Activated naive CD4-positive, alpha-beta T cell treated with anti-CD3 and anti-CD28 coated beads, Interleukin-2, amount 50 U/mL, for 16 hours (primary cell): Measurements from ENCODE around the gene RALGAPB.

Source experiments
- DNase-seq: peaks from one replicate; pipeline ENCODE4 v3.0.0-alpha.2; 2020

Gene RALGAPB

GRCh38 chr20:38551056-38551626 is 78.5 kb downstream of the RALGAPB start:
- DNase-seq, result no peak

GRCh38 chr20:38554986-38555385 is 82.3 kb downstream of the RALGAPB start:
- DNase-seq, result no peak

- DNase-seq, result no peak
These were observed 82.8 kb downstream of the RALGAPB start for GRCh38 chr20:38555395-38555794.

GRCh38 chr20:38557174-38557573 is 84.5 kb downstream of the RALGAPB start:
- DNase-seq, result no peak

- DNase-seq, result no peak
These were observed 86.1 kb downstream of the RALGAPB start for GRCh38 chr20:38558596-38559360.

- no peak for DNase-seq
These were observed 87.1 kb downstream of the RALGAPB start for GRCh38 chr20:38559764-38560163.

GRCh38 chr20:38563802-38564431 is 91.3 kb downstream of the RALGAPB start:
- DNase-seq, result no peak

- DNase-seq, result no peak
These were observed 92.0 kb downstream of the RALGAPB start for GRCh38 chr20:38564680-38565079.

- no peak for DNase-seq
These were observed 93.5 kb downstream of the RALGAPB start for GRCh38 chr20:38566036-38566598.

- no peak for DNase-seq
These were observed 97.3 kb downstream of the RALGAPB start for GRCh38 chr20:38569747-38570525.

GRCh38 chr20:38573413-38573812 is 100.8 kb downstream of the RALGAPB start:
- DNase-seq, result no peak

- no peak for DNase-seq
These were observed 106.7 kb downstream of the RALGAPB start for GRCh38 chr20:38579219-38579910.

- DNase-seq, result no peak
These were observed 107.3 kb downstream of the RALGAPB start for GRCh38 chr20:38579921-38580320.

- no peak for DNase-seq
These were observed 108.4 kb downstream of the RALGAPB start, which contains the start of gene ADIG for GRCh38 chr20:38581013-38581412. ADIG (plus strand) TSS chr20:38581197; CDS start chr20:38581251, 54 bp downstream.

- DNase-seq, result no peak
These were observed 109.3 kb downstream of the RALGAPB start for GRCh38 chr20:38581830-38582358.

GRCh38 chr20:38583306-38583705 is 110.7 kb downstream of the RALGAPB start:
- no peak for DNase-seq

GRCh38 chr20:38584099-38584763 is 111.6 kb downstream of the RALGAPB start:
- DNase-seq, result no peak

- no peak for DNase-seq
These were observed 112.9 kb downstream of the RALGAPB start for GRCh38 chr20:38585404-38586180.

GRCh38 chr20:38586181-38586525 is 113.5 kb downstream of the RALGAPB start:
- DNase-seq, result no peak

GRCh38 chr20:38588303-38588702 is 115.7 kb downstream of the RALGAPB start:
- DNase-seq, result no peak

GRCh38 chr20:38589351-38589750 is 116.7 kb downstream of the RALGAPB start:
- DNase-seq, result no peak
